Measurements from ENCODE around the gene RPS21. TPM values are rescaled to one million over a fixed set of nuclear protein-coding genes. Genes with fewer than 3 reads are reported as not detected.
A peak's percentile ranks its signal among the peaks of the same experiment; 100 is the strongest.

The RPS21 gene
- total and polyA plus RNA-seq, 8 donors, result 239 to 7,615 (median 2,549) TPM

DNA sequence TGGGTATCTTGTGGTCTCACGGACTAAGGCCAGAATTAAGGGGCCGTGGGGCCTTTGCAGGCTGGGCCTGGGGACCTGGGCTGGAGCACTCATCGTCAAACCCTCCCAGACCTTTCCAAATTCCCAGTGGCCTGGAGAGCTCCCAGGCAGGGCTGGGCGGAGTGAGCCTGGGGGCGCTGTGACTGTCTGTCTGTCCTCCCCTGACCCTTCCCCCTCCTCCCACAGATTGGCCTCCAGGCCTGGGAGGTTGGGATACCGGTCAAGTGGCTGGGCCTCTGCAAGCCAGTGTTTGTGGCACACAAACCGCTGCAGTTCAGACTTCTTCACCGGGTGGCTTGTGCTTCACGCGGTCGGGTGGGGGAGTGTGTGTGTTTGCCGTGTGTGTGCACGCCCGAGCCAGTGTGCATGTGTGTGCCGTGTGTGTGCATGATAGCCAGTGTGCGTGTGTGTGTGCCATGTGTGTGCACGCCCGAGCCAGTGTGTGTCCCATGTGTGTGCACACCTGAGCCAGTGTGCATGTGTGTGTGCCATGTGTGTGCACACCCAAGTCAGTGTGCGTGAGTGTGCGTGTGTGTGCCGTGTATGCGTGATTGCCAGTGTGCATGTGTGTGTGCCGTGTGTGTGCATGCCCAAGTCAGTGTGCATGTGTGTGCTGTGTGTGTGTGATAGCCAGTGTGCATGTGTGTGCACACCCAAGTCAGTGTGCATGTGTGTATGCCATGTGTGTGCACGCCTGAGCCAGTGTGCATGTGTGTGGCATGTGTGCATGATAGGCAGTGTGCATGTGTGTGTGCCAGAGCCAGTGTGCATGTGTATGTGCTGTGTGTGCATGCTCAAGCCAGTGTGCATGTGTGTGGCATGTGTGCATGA is 34.2 kb downstream of the RPS21 start:
- no peak overlapping the region for H3K4me3 ChIP-seq
- H3K9me3 ChIP-seq, result no peaks in the 10 kb centered on the region
- no peak overlapping the region for H3K27ac ChIP-seq
- H3K36me3 ChIP-seq, result no peaks in the 10 kb centered on the region
- intact Hi-C loops (cut with DNase I; ENCODE audit: low total_unique reads), result no loop called here
- 89 to 93% (median 90%) methylated on average over 5 to 24 of the region's 24 CpGs for WGBS, 5 donors
- H3K4me1 ChIP-seq, result peaks cover 0 to 18% (median 5%) of the 10 kb centered on the region in 4 donors
- peaks cover 0 to 52% (median 0%) of the 10 kb centered on the region in 3 donors for H3K27me3 ChIP-seq
- DNase-seq, result no peak
- TF ChIP-seq EP300 (IDR thresholded peaks at IDR 0.05) (no peak), CTCF (IDR thresholded peaks at IDR 0.05) (no peak), POLR2A (IDR thresholded peaks at IDR 0.05) (no peak), POLR2AphosphoS5 (IDR thresholded peaks at IDR 0.05) (no peak)

- Histone ChIP-seq H3K9me3 (no peaks in the 10 kb centered on the region), H3K4me1 (peaks cover 0 to 23% (median 11%) of the 10 kb centered on the region in 4 donors), H3K27ac (no peak overlapping the region), H3K36me3 (no peaks in the 10 kb centered on the region), H3K4me3 (no peak overlapping the region), H3K27me3 (peaks cover 0 to 46% (median 0%) of the 10 kb centered on the region in 3 donors)
- intact Hi-C loops (cut with DNase I; ENCODE audit: low total_unique reads), result no loop called here
- no peak for TF ChIP-seq POLR2AphosphoS5 (IDR thresholded peaks at IDR 0.05)
- TF ChIP-seq POLR2A (IDR thresholded peaks at IDR 0.05), result no peak
- TF ChIP-seq CTCF (IDR thresholded peaks at IDR 0.05), result no peak
- TF ChIP-seq EP300 (IDR thresholded peaks at IDR 0.05), result no peak
- WGBS, 5 donors, result 86 to 94% (median 88%) methylated on average over 6 of the region's 6 CpGs
- DNase-seq, result no peak
Measured at GRCh38 chr20:62421716-62421990, 34.8 kb downstream of the RPS21 start.

- WGBS, 5 donors, result 85 to 90% (median 87%) methylated on average over 17 to 20 of the region's 20 CpGs
- H3K36me3 ChIP-seq, result no peaks in the 10 kb centered on the region
- intact Hi-C loops (cut with DNase I; ENCODE audit: low total_unique reads), result no loop called here
- TF ChIP-seq POLR2AphosphoS5 (IDR thresholded peaks at IDR 0.05) (no peak), POLR2A (IDR thresholded peaks at IDR 0.05) (no peak), CTCF (IDR thresholded peaks at IDR 0.05) (no peak), EP300 (IDR thresholded peaks at IDR 0.05) (no peak)
- no peaks in the 10 kb centered on the region for H3K9me3 ChIP-seq
- H3K27me3 ChIP-seq, result peaks cover 0 to 41% (median 0%) of the 10 kb centered on the region in 3 donors
- no peak overlapping the region for H3K4me3 ChIP-seq
- DNase-seq, result no peak
- peaks cover 2 to 35% (median 22%) of the 10 kb centered on the region in 4 donors for H3K4me1 ChIP-seq
- H3K27ac ChIP-seq, result no peak overlapping the region
Measured at GRCh38 chr20:62422636-62423325, 35.9 kb downstream of the RPS21 start.

DNA sequence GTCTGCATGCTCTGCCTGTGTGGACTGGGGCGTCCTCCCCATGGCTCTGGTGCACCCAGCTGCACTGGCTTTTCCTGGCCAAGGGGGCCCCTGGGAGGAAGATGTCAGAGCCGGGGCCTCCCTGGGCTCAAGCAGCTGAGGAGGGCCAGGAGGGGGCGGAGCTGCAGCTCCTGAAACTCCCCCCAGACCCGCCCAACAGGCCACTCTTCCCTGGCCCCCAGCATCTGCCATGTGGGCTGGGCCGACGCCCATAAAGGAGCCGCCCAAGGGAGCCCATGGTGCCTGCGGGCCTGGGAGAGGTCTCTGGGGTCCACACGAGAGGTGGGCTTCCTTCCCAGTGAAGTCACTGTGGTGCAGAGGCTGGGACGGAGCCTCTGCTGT is 36.4 kb downstream of the RPS21 start:
- intact Hi-C loops (cut with DNase I; ENCODE audit: low total_unique reads), result no loop called here
- WGBS, 5 donors, result 40 to 59% (median 57%) methylated on average over 1 to 10 of the region's 10 CpGs
- Histone ChIP-seq H3K4me3 (no peak overlapping the region), H3K9me3 (no peaks in the 10 kb centered on the region), H3K36me3 (no peaks in the 10 kb centered on the region), H3K27me3 (peaks cover 0 to 41% (median 0%) of the 10 kb centered on the region in 3 donors), H3K4me1 (peaks cover 7 to 40% (median 27%) of the 10 kb centered on the region in 4 donors), H3K27ac (no peak overlapping the region)
- TF ChIP-seq POLR2A (IDR thresholded peaks at IDR 0.05), result no peak
- no peak for TF ChIP-seq EP300 (IDR thresholded peaks at IDR 0.05)
- no peak for TF ChIP-seq POLR2AphosphoS5 (IDR thresholded peaks at IDR 0.05)
- TF ChIP-seq CTCF (IDR thresholded peaks at IDR 0.05), result no peak
- peak in 1 of 2 donors; percentile 32 for DNase-seq
